Endothelial cell of umbilical vein (primary cell): ENCODE data around the gene SAYSD1. TPM values are rescaled to one million over a fixed set of nuclear protein-coding genes. Genes with fewer than 3 reads are reported as not detected.

ENCODE experiments used
- BruUV-seq: library from RNA; stranded (reverse); fragments of 400-500 nt; replicated peaks from 2 replicates; lab custom pipeline; 2021; lab: Mats Ljungman, UMichigan
- CTCF ChIA-PET: fragments of 300-600, 350-600 bp; sonication (Branson Sonifier 250); formaldehyde crosslinking; loops from one replicate; lab custom pipeline; 2021; ENCODE audit warnings: antibody characterized with exemption, inconsistent platforms; lab: Charles Lee
- POLR2A ChIA-PET: fragments of 300-600, 350-600 bp; sonication (Branson Sonifier 250); formaldehyde crosslinking; loops from one replicate; lab custom pipeline; 2021; ENCODE audit warnings: antibody characterized with exemption, inconsistent platforms; lab: Charles Lee
- DNase-seq: peaks from one replicate; pipeline ENCODE4 v3.0.0-alpha.2; 2011; ENCODE audit warnings: low read depth, low spot score
- FAIRE-seq: peaks from 2 replicates; lab custom pipeline; 2011; peaks lifted over from hg19 to GRCh38; lab: Jason Lieb, UNC
- H2AFZ ChIP-seq: 2 replicates; pipeline ENCODE4 v1.6.0; 2012; ENCODE audit warnings: low read depth, low read length, control low read depth, inconsistent platforms
- H3K27ac ChIP-seq: 2 replicates; pipeline ENCODE4 v1.5.1; 2011; ENCODE audit warnings: low read depth, mild to moderate bottlenecking, control low read depth, low read length, moderate library complexity; ENCODE audit not compliant: insufficient read depth
- H3K27me3 ChIP-seq, 2 experiments: 2 replicates each; pipeline versions ENCODE4 v1.6.0 to v1.6.1; 2011; ENCODE audit warnings: low read length in 2 of 2, mixed read lengths in 1 of 2; ENCODE audit not compliant: control insufficient read depth in 2 of 2, insufficient read depth in 2 of 2
- H3K36me3 ChIP-seq, 2 experiments: 2 replicates in 1 of 2; 3 replicates in 1 of 2; pipeline ENCODE4 v1.5.1; 2011; ENCODE audit warnings: low read length in 2 of 2, mild to moderate bottlenecking in 1 of 2, moderate library complexity in 1 of 2; ENCODE audit not compliant: control insufficient read depth in 2 of 2, insufficient read depth in 2 of 2; ENCODE audit errors: extremely low read depth in 1 of 2
- H3K4me1 ChIP-seq: 3 replicates; pipeline ENCODE4 v1.5.1; 2011; ENCODE audit warnings: mild to moderate bottlenecking, low read length; ENCODE audit not compliant: control insufficient read depth, insufficient read depth; ENCODE audit errors: extremely low read depth
- H3K4me2 ChIP-seq: 2 replicates; pipeline ENCODE4 v1.6.1; 2011; ENCODE audit warnings: low read length, control low read depth, mixed read lengths; ENCODE audit not compliant: insufficient read depth
- H3K4me3 ChIP-seq, 3 experiments: fragments of 200-600 bp in 1 of 3; sonication (generic), shearing (Covaris generic) in 1 of 3; replicated peaks in 1 of 3; 2 replicates each; pipeline ENCODE4 v1.5.1; 2011 to 2016; ENCODE audit warnings: control low read depth in 3 of 3, low read length in 3 of 3, mild to moderate bottlenecking in 2 of 3, inconsistent platforms in 1 of 3, low read depth in 1 of 3, moderate library complexity in 1 of 3; ENCODE audit not compliant: insufficient read depth in 1 of 3
- H3K79me2 ChIP-seq: 2 replicates; pipeline ENCODE4 v1.6.0; 2012; ENCODE audit warnings: low read length, inconsistent platforms; ENCODE audit not compliant: control insufficient read depth, insufficient read depth
- H3K9ac ChIP-seq: replicated peaks from 2 replicates; pipeline ENCODE3; 2011; ENCODE audit warnings: low read length, control low read depth; ENCODE audit not compliant: insufficient read depth; ENCODE audit errors: extremely low read depth
- H3K9me1 ChIP-seq: replicated peaks from 3 replicates; pipeline ENCODE4 v1.6.0; 2011; ENCODE audit warnings: mild to moderate bottlenecking, low read length; ENCODE audit not compliant: control insufficient read depth, insufficient read depth; ENCODE audit errors: extremely low read depth
- H3K9me3 ChIP-seq: replicated peaks from 2 replicates; pipeline ENCODE4 v1.5.1; 2012; ENCODE audit warnings: low read length, inconsistent platforms; ENCODE audit not compliant: control insufficient read depth, insufficient read depth
- H4K20me1 ChIP-seq: replicated peaks from 2 replicates; pipeline ENCODE3; 2011; ENCODE audit warnings: mild to moderate bottlenecking, low read length; ENCODE audit not compliant: control insufficient read depth, insufficient read depth; ENCODE audit errors: extremely low read depth
- EZH2 ChIP-seq: IDR thresholded peaks from 2 replicates; pipeline ENCODE4 v1.6.1; 2012; ENCODE audit warnings: borderline replicate concordance, low read depth, mild to moderate bottlenecking, moderate library complexity, low read length, inconsistent platforms; ENCODE audit not compliant: severe bottlenecking
- FOS ChIP-seq: IDR thresholded peaks from 2 replicates; pipeline ENCODE4 v1.6.1; 2011; ENCODE audit warnings: mild to moderate bottlenecking, low read length, moderate library complexity, borderline replicate concordance; ENCODE audit not compliant: insufficient read depth
- GATA2 ChIP-seq: IDR thresholded peaks from 2 replicates; pipeline ENCODE4 v1.7.0; 2011; ENCODE audit warnings: low read depth, mild to moderate bottlenecking, moderate library complexity, mixed read lengths, low read length; ENCODE audit not compliant: insufficient read length, insufficient read depth
- JUN ChIP-seq: IDR thresholded peaks from 2 replicates; pipeline ENCODE4 v1.6.1; 2011; ENCODE audit warnings: borderline replicate concordance, low read depth; ENCODE audit not compliant: insufficient read length, insufficient read depth
- MYC ChIP-seq: IDR thresholded peaks from one replicate; pipeline ENCODE4 v1.6.1; 2011; ENCODE audit warnings: mild to moderate bottlenecking, low read depth, low read length
- POLR2A ChIP-seq: IDR thresholded peaks from 2 replicates; pipeline ENCODE4 v1.6.1; 2012; ENCODE audit warnings: low read depth, mild to moderate bottlenecking, control low read depth, low read length
- POLR2AphosphoS5 ChIP-seq: IDR thresholded peaks from 2 replicates; pipeline ENCODE4 v1.6.1; 2012; ENCODE audit warnings: low read depth, mild to moderate bottlenecking, control low read depth, low read length, moderate library complexity; ENCODE audit not compliant: insufficient read depth
- dilution Hi-C: fragments of 300-500 bp; cut with MboI; formaldehyde crosslinking; loops from one replicate; pipeline ENCODE4 v1.15.0; 2019; ENCODE audit warnings: low sequenced_read_pairs; ENCODE audit not compliant: extremely low pct_ligation_motif_present
- intact Hi-C: fragments of 100-400 bp; cut with micrococcal nuclease; formaldehyde crosslinking; loops from one replicate; pipeline ENCODE4 v1.10.0; 2022
- polyA plus RNA-seq, 4 experiments: library from polyadenylated mRNA; depleted of rRNA in 3 of 4; stranded (reverse) in 3 of 4; unstranded in 1 of 4; fragments of >200 nt; gene quantifications; 2 replicates each; pipeline versions ENCODE4 v1.2.1 to v1.2.3, GENCODE V29; 2011 to 2012; ENCODE audit warnings: missing spikeins in 1 of 4
- total RNA-seq: library from RNA; stranded (reverse); gene quantifications from 2 replicates; pipeline ENCODE4 v1.2.3, GENCODE V29; 2021
- TF ChIP-seq, protein P1 (sequence below): IDR thresholded peaks from 2 replicates; pipeline ENCODE4 v1.6.1; 2011; ENCODE audit not compliant: insufficient read depth, insufficient read length
- TF ChIP-seq, protein P2 (sequence below), 2 donors: IDR thresholded peaks; 1 replicate in 1 of 2; 2 replicates in 1 of 2; pipeline ENCODE4 v1.5.1; 2011; ENCODE audit warnings: low read length in 2 of 2, mild to moderate bottlenecking in 2 of 2, moderate library complexity in 2 of 2, control low read depth in 1 of 2, inconsistent platforms in 1 of 2, low read depth in 1 of 2; ENCODE audit not compliant: insufficient read depth in 1 of 2; ENCODE audit errors: extremely low read depth in 1 of 2

SAYSD1 gene
- total and polyA plus RNA-seq, 2 donors (not counting 3 experiments of a cell fraction or from before 2014, with no cell fraction given): 9.0 to 9.7 TPM

- no peak overlapping the region for H3K27ac ChIP-seq
Measured at GRCh38 chr6:39153766-39154397, 38.9 kb upstream of the SAYSD1 start.

More at GRCh38 chr6:39153766-39154397, 38.9 kb upstream of the SAYSD1 start:
- no peaks in the 10 kb centered on the region for H3K79me2 ChIP-seq
- H3K9ac ChIP-seq: no peak overlapping the region
- DNase-seq: no peak
- dilution Hi-C loops (no loop called here), intact Hi-C loops (no loop called here)
- no peaks in the 10 kb centered on the region for H3K9me3 ChIP-seq
- no peaks in the 10 kb centered on the region for H3K36me3 ChIP-seq
- BruUV-seq: no TSS peak
- ChIA-PET POLR2A (no interaction called here), CTCF (interaction anchor here (1.0 kb wide), 1 partner anchor 152 kb away, joined by 3 read pairs; no protein-coding TSS in a partner anchor)
- H4K20me1 ChIP-seq: no peaks in the 10 kb centered on the region
- TF ChIP-seq EZH2: no peak
- no peak for TF ChIP-seq FOS
- TF ChIP-seq, protein P1, sequence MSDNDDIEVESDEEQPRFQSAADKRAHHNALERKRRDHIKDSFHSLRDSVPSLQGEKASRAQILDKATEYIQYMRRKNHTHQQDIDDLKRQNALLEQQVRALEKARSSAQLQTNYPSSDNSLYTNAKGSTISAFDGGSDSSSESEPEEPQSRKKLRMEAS: no peak
- no peak for TF ChIP-seq POLR2A
- no peak for TF ChIP-seq JUN
- no peak for TF ChIP-seq MYC
- no peak for TF ChIP-seq POLR2AphosphoS5
- TF ChIP-seq GATA2: no peak
- TF ChIP-seq, protein P2, sequence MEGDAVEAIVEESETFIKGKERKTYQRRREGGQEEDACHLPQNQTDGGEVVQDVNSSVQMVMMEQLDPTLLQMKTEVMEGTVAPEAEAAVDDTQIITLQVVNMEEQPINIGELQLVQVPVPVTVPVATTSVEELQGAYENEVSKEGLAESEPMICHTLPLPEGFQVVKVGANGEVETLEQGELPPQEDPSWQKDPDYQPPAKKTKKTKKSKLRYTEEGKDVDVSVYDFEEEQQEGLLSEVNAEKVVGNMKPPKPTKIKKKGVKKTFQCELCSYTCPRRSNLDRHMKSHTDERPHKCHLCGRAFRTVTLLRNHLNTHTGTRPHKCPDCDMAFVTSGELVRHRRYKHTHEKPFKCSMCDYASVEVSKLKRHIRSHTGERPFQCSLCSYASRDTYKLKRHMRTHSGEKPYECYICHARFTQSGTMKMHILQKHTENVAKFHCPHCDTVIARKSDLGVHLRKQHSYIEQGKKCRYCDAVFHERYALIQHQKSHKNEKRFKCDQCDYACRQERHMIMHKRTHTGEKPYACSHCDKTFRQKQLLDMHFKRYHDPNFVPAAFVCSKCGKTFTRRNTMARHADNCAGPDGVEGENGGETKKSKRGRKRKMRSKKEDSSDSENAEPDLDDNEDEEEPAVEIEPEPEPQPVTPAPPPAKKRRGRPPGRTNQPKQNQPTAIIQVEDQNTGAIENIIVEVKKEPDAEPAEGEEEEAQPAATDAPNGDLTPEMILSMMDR (IDR thresholded peaks at IDR 0.05; ENCODE audit: extremely low read depth in 1 of 2, insufficient read depth in 1 of 2, low read depth in 1 of 2, low read length in 2 of 2): no peak
- H2AFZ ChIP-seq: no peak overlapping the region
- peaks cover 0 to 10% of the 10 kb centered on the region in 2 experiments for H3K27me3 ChIP-seq
- H3K4me1 ChIP-seq: no peaks in the 10 kb centered on the region
- H3K4me2 ChIP-seq: no peak overlapping the region
- no peak overlapping the region for H3K4me3 ChIP-seq
- no peaks in the 10 kb centered on the region for H3K9me1 ChIP-seq
- FAIRE-seq: no peak
